ENCODE measurements around the gene FAM161A. TPM values are rescaled to one million over a fixed set of nuclear protein-coding genes. Genes with fewer than 3 reads are reported as not detected.

FAM161A gene
- total RNA-seq = 1.1 and 1.6 TPM in 2 replicates

GRCh38 chr2:61853847-61854563 lies at the start of gene FAM161A:
Gene FAM161A (minus strand): TSS chr2:61854060. CDS start chr2:61854041, 19 bp downstream.

DNA sequence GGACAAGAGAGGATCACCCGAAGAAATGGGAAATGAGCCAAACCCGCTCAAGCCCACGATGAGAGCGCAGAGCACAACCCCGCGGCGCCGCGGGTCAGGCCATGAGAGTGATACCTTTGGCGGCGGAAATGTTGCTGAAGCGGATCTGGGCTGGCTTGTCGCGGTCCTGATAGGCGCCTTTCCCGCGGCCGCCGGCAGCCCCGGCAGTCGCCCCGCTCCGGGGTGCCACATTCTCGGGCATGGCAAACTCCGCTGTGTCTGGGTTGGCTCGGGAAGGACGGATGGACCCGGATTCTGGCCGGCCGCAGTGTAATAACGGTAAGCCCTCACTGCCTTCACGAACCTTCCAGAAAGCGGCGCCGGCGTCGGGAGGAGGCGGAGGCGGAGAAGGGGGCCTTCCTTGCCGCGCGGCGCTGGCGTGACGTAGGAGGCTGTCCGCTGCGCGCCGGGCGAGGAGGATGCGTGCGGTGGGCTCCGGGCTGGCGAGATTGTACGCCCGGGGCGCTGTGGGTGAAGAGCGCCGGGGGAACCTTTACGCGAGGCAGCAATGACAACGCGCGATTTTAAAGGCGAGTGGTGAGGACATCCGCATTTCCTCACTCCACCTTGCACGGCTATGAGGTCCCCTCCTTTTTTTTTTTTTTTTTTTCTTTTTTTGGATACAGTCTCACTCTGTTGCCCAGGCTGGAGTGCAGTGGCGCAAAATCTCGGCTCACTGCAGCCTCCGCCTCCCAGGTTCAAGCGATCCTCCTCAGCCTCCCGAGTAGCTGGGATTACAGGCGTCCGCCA lies 34.6 kb upstream of the FAM161A start, which contains the start of gene CCT4:
Gene CCT4, minus strand, starts transcription at position 390 of the 789 bp plus-strand sequence. Its CDS starts 149 bp downstream, at position 241.

Other genes with a start within 250 kb of the FAM161A start
- gene CCT4, start 34.6 kb upstream of the FAM161A start, total RNA-seq = 180 and 194 TPM in 2 replicates
- gene COMMD1, start 51.6 kb upstream of the FAM161A start, total RNA-seq = 40.9 and 43.1 TPM in 2 replicates

All from airway epithelial cell (primary cell).